A549 (cell line): Measurements from ENCODE around the gene PSMB5. TPM values are rescaled to one million over a fixed set of nuclear protein-coding genes. Genes with fewer than 3 reads are reported as not detected.
A peak's percentile ranks its signal among the peaks of the same experiment; 100 is the strongest.

Experiments used
- ATAC-seq, 2 experiments: fragments of 200-7000 bp in 1 of 2; fragments of >200 bp in 1 of 2; cut with Nextera tagmentation in 1 of 2; cut with Tn5 transposase in 1 of 2; 3 replicates each; pipeline versions ENCODE4 v1.8.0 to v1.9.1; 2018 to 2020; ENCODE audit warnings: mild to moderate bottlenecking in 1 of 2, moderate library complexity in 1 of 2
- CTCF ChIA-PET: fragments of 300-600 bp; sonication (Branson Sonifier 250); formaldehyde crosslinking; extraction: SDS; loops from one replicate; lab custom pipeline; 2021; ENCODE audit warnings: antibody characterized with exemption, inconsistent platforms; lab: Yijun Ruan, JAX
- POLR2A ChIA-PET: fragments of 350-600 bp; formaldehyde crosslinking; extraction: SDS; loops from one replicate; lab custom pipeline; 2021; ENCODE audit warnings: antibody characterized with exemption, inconsistent platforms; lab: Yijun Ruan, JAX
- DNase-seq, 2 experiments: peaks; one replicate each; pipeline versions ENCODE4 v3.0.0 to v3.0.0-alpha.2; 2011 to 2016; ENCODE audit warnings: low read depth in 1 of 2, low spot score in 1 of 2
- FAIRE-seq: peaks from 2 replicates; lab custom pipeline; 2011; peaks lifted over from hg19 to GRCh38; lab: Jason Lieb, UNC
- H3K27ac ChIP-seq, 2 experiments: fragments of >200 bp; sonication (Bioruptor Twin); formaldehyde crosslinking; 3 replicates each; pipeline ENCODE4 v1.5.1; 2016 to 2017
- H3K4me1 ChIP-seq: fragments of >200 bp; sonication (Bioruptor Twin); formaldehyde crosslinking; 3 replicates; pipeline ENCODE4 v1.6.1; 2016
- H3K4me2 ChIP-seq: fragments of >200 bp; sonication (Bioruptor Twin); formaldehyde crosslinking; 3 replicates; pipeline ENCODE4 v1.6.1; 2016
- H3K4me3 ChIP-seq: fragments of >200 bp; sonication (Bioruptor Twin); formaldehyde crosslinking; 3 replicates; pipeline ENCODE4 v1.5.1; 2016
- H3K9me3 ChIP-seq: fragments of >200 bp; sonication (Bioruptor Twin); formaldehyde crosslinking; 3 replicates; pipeline ENCODE4 v1.6.1; 2016
- BHLHE40 ChIP-seq: IDR thresholded peaks from 2 replicates; pipeline ENCODE4 v1.6.1; 2012; ENCODE audit warnings: low read depth, low read length, inconsistent platforms
- CBX2 ChIP-seq: fragments of 200-600 bp; sonication (generic); IDR thresholded peaks from 2 replicates; pipeline ENCODE4 v1.6.1; 2016; ENCODE audit warnings: low read depth, mild to moderate bottlenecking, borderline replicate concordance
- CEBPB ChIP-seq, 2 experiments: fragments of >200 bp in 1 of 2; sonication (Bioruptor Twin) in 1 of 2; formaldehyde crosslinking in 1 of 2; IDR thresholded peaks; 2 replicates each; pipeline ENCODE4 v1.6.1; 2012 to 2016
- EHF ChIP-seq: fragments of 250-450 bp; sonication (Bioruptor Pico); IDR thresholded peaks from 2 replicates; pipeline ENCODE4 v1.5.0; 2020; ENCODE audit warnings: mild to moderate bottlenecking
- FOSL2 ChIP-seq, 2 experiments: fragments of 450-650 bp in 1 of 2; fragments of >200 bp in 1 of 2; sonication (Bioruptor Twin) in 1 of 2; formaldehyde crosslinking; IDR thresholded peaks; 2 replicates each; pipeline versions ENCODE4 v1.5.0 to v1.6.1; 2016 to 2020; ENCODE audit warnings: mild to moderate bottlenecking in 1 of 2, moderate library complexity in 1 of 2
- GATA3 ChIP-seq: IDR thresholded peaks from 2 replicates; pipeline ENCODE4 v1.6.1; 2012; ENCODE audit warnings: borderline replicate concordance
- HOXB5 ChIP-seq: fragments of 250-450 bp; sonication (Bioruptor Pico); IDR thresholded peaks from 2 replicates; pipeline ENCODE4 v1.5.0; 2020; ENCODE audit warnings: mild to moderate bottlenecking, moderate library complexity
- JUNB ChIP-seq: fragments of >200 bp; sonication (Bioruptor Twin); formaldehyde crosslinking; IDR thresholded peaks from 2 replicates; pipeline ENCODE4 v1.6.1; 2016
- KDM5A ChIP-seq: fragments of 200-600 bp; sonication (generic); IDR thresholded peaks from 2 replicates; pipeline ENCODE4 v1.6.1; 2016; ENCODE audit warnings: antibody characterized with exemption, mild to moderate bottlenecking
- NFE2L2 ChIP-seq: fragments of 150-350 bp; conservative IDR thresholded peaks from 2 replicates; pipeline ENCODE4 v1.6.1; 2014; ENCODE audit warnings: low read length
- POLR2AphosphoS2 ChIP-seq: conservative IDR thresholded peaks from 2 replicates; pipeline ENCODE4 v1.6.1; 2012; ENCODE audit warnings: low read length, improper control_type of control experiment, inconsistent platforms
- SREBF2 ChIP-seq: fragments of 450-650 bp; IDR thresholded peaks from 2 replicates; pipeline ENCODE4 v1.6.1; 2014; ENCODE audit warnings: mild to moderate bottlenecking, moderate library complexity
- TFCP2L1 ChIP-seq: fragments of 250-450 bp; sonication (Bioruptor Pico); IDR thresholded peaks from 2 replicates; pipeline ENCODE4 v1.5.0; 2021; ENCODE audit warnings: mild to moderate bottlenecking
- ZC3H11A ChIP-seq: fragments of 450-650 bp; IDR thresholded peaks from 2 replicates; pipeline ENCODE4 v1.6.1; 2014; ENCODE audit warnings: antibody characterized with exemption, mild to moderate bottlenecking
- ZNF302 ChIP-seq: fragments of 250-450 bp; sonication (Bioruptor Pico); IDR thresholded peaks from 2 replicates; pipeline ENCODE4 v1.9.0; 2021; ENCODE audit warnings: inconsistent platforms, mild to moderate bottlenecking, moderate library complexity
- WGBS: methylation state at CpG from one replicate; pipeline ENCODE4 v1.1.6; 2017; ENCODE audit errors: missing lambda C conversion rate; 5-methylcytosine and 5-hydroxymethylcytosine counted together
- polyA plus RNA-seq, 4 experiments: library from polyadenylated mRNA; depleted of rRNA in 3 of 4; stranded (reverse); fragments of >200 nt; fragmentation: RNase III in 1 of 4; extraction: RNeasy Plus Mini Kit Qiagen cat#74134 plus additional on column Dnase treatment in 1 of 4; gene quantifications; 2 replicates in 3 of 4; 3 replicates in 1 of 4; pipeline ENCODE4 v1.2.3, GENCODE V29; 2011 to 2017
- TF ChIP-seq, protein P1 (sequence below): fragments of 250-450 bp; sonication (Bioruptor Pico); IDR thresholded peaks from 2 replicates; pipeline ENCODE4 v1.5.0; 2020; ENCODE audit warnings: low read depth, mild to moderate bottlenecking, moderate library complexity
- TF ChIP-seq, protein P2 (sequence below): fragments of >200 bp; sonication (Bioruptor Twin); formaldehyde crosslinking; IDR thresholded peaks from 3 replicates; pipeline ENCODE4 v1.6.1; 2016
- TF ChIP-seq, protein P3 (sequence below): fragments of 200-600 bp; sonication (generic); IDR thresholded peaks from 2 replicates; pipeline ENCODE4 v1.6.1; 2016; ENCODE audit warnings: antibody characterized with exemption, mild to moderate bottlenecking, moderate library complexity
- TF ChIP-seq, protein P4 (sequence below): fragments of >200 bp; sonication (Bioruptor Twin); formaldehyde crosslinking; IDR thresholded peaks from 2 replicates; pipeline ENCODE4 v1.6.1; 2016
- TF ChIP-seq, protein P5 (sequence below): fragments of >200 bp; sonication (Bioruptor Twin); formaldehyde crosslinking; IDR thresholded peaks from 3 replicates; pipeline ENCODE4 v1.5.1; 2016

PSMB5 gene
- polyA plus RNA-seq, 2 of the 4 experiments (the other 2 are of a cell fraction) = 283 to 365 TPM

DNA sequence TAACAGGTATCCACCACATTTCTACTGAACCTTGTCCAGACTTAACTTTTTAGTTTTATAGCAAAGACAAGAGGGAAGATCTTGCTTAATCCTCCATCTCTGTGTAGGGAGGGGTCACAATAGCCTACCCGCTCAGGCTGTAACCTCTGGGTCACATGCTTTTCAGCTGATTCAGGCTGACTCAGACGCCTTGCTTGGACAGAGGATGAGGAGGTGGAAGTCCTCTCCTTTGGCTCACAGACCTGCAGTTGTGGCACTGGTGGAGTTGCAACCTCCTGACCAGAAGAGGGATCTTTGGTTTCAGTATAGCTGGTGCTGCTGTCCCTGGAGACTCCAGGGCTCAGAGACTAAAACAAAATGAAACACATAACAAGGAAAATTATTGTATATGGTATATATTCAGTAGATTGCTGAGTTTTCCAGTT lies 44.0 kb upstream of the PSMB5 start (continued):
- TF ChIP-seq, protein P1, sequence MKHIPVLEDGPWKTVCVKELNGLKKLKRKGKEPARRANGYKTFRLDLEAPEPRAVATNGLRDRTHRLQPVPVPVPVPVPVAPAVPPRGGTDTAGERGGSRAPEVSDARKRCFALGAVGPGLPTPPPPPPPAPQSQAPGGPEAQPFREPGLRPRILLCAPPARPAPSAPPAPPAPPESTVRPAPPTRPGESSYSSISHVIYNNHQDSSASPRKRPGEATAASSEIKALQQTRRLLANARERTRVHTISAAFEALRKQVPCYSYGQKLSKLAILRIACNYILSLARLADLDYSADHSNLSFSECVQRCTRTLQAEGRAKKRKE (CRISPR knock-in tag) = no peak
- TF ChIP-seq EHF (no peak), KDM5A (no peak), NFE2L2 (no peak), ZC3H11A (no peak)
- TF ChIP-seq, protein P2, sequence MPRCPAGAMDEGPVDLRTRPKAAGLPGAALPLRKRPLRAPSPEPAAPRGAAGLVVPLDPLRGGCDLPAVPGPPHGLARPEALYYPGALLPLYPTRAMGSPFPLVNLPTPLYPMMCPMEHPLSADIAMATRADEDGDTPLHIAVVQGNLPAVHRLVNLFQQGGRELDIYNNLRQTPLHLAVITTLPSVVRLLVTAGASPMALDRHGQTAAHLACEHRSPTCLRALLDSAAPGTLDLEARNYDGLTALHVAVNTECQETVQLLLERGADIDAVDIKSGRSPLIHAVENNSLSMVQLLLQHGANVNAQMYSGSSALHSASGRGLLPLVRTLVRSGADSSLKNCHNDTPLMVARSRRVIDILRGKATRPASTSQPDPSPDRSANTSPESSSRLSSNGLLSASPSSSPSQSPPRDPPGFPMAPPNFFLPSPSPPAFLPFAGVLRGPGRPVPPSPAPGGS = no peak

DNA sequence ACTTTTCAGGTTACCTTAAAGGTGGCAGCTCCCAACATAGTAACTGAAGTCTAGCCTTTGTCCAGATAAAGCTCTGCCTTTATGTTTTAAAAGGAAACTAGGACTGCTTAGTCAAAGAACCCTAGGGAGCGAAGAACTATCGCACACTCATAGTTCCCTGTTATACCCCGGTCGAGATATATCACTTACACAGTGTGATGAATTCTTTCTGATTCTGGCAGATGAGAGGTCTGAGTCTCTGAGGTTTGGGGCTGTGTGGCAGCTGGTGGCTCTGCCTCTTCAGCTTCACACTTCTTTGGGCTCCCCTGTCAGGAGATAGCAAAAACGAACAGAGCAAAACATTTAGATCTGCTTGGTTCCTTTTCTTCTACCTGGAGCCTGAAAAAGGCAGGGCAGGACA lies 43.3 kb upstream of the PSMB5 start:
- FAIRE-seq = no peak

More for the DNA sequence above, 43.3 kb upstream of the PSMB5 start:
- POLR2A ChIA-PET = interaction anchor here (3.5 kb wide), 1 partner anchor 17 kb away, joined by 29 read pairs; the partner anchor contains the start of genes ACIN1 and C14orf119
- 0 out of 6 replicates have a peak, but pooled peaks of 1 of the 2 experiments have one; percentile 10 for ATAC-seq
- DNase-seq = no peak
- 73% methylated on average over 5 of the region's 5 CpGs for WGBS
- Histone ChIP-seq H3K9me3 (no peaks in the 10 kb centered on the region), H3K27ac (peak overlapping the region; percentile 71 to 86), H3K4me2 (peak overlapping the region; percentile 75), H3K4me1 (peaks cover 44% of the 10 kb centered on the region), H3K4me3 (no peak overlapping the region)
- CTCF ChIA-PET = interaction anchor here (1.1 to 9.2 kb wide), 17 partner anchors 8 to 217 kb away, joined by 3 to 141 read pairs (median 21); partner anchors contain the start of genes ACIN1, C14orf119, CDH24 and CEBPE
- TF ChIP-seq, protein P3, sequence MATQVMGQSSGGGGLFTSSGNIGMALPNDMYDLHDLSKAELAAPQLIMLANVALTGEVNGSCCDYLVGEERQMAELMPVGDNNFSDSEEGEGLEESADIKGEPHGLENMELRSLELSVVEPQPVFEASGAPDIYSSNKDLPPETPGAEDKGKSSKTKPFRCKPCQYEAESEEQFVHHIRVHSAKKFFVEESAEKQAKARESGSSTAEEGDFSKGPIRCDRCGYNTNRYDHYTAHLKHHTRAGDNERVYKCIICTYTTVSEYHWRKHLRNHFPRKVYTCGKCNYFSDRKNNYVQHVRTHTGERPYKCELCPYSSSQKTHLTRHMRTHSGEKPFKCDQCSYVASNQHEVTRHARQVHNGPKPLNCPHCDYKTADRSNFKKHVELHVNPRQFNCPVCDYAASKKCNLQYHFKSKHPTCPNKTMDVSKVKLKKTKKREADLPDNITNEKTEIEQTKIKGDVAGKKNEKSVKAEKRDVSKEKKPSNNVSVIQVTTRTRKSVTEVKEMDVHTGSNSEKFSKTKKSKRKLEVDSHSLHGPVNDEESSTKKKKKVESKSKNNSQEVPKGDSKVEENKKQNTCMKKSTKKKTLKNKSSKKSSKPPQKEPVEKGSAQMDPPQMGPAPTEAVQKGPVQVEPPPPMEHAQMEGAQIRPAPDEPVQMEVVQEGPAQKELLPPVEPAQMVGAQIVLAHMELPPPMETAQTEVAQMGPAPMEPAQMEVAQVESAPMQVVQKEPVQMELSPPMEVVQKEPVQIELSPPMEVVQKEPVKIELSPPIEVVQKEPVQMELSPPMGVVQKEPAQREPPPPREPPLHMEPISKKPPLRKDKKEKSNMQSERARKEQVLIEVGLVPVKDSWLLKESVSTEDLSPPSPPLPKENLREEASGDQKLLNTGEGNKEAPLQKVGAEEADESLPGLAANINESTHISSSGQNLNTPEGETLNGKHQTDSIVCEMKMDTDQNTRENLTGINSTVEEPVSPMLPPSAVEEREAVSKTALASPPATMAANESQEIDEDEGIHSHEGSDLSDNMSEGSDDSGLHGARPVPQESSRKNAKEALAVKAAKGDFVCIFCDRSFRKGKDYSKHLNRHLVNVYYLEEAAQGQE = no peak
- no peak for TF ChIP-seq ZNF302 (CRISPR knock-in tag)
- TF ChIP-seq POLR2AphosphoS2 = no peak
- no peak for TF ChIP-seq SREBF2
- TF ChIP-seq CEBPB (IDR thresholded peaks at IDR 0.05) = no peak
- no peak for TF ChIP-seq JUNB
- no peak for TF ChIP-seq TFCP2L1 (CRISPR knock-in tag)
- no peak for TF ChIP-seq FOSL2 (IDR thresholded peaks at IDR 0.05)
- TF ChIP-seq FOSL2 (CRISPR knock-in tag; IDR thresholded peaks at IDR 0.05) = no peak
- TF ChIP-seq, protein P1 (CRISPR knock-in tag) = no peak
- TF ChIP-seq GATA3 = no peak
- TF ChIP-seq, protein P4, sequence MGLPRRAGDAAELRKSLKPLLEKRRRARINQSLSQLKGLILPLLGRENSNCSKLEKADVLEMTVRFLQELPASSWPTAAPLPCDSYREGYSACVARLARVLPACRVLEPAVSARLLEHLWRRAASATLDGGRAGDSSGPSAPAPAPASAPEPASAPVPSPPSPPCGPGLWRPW = no peak
- TF ChIP-seq BHLHE40 = no peak
- TF ChIP-seq ZC3H11A = no peak
- no peak for TF ChIP-seq CBX2
- no peak for TF ChIP-seq HOXB5 (CRISPR knock-in tag)
- TF ChIP-seq, protein P5, sequence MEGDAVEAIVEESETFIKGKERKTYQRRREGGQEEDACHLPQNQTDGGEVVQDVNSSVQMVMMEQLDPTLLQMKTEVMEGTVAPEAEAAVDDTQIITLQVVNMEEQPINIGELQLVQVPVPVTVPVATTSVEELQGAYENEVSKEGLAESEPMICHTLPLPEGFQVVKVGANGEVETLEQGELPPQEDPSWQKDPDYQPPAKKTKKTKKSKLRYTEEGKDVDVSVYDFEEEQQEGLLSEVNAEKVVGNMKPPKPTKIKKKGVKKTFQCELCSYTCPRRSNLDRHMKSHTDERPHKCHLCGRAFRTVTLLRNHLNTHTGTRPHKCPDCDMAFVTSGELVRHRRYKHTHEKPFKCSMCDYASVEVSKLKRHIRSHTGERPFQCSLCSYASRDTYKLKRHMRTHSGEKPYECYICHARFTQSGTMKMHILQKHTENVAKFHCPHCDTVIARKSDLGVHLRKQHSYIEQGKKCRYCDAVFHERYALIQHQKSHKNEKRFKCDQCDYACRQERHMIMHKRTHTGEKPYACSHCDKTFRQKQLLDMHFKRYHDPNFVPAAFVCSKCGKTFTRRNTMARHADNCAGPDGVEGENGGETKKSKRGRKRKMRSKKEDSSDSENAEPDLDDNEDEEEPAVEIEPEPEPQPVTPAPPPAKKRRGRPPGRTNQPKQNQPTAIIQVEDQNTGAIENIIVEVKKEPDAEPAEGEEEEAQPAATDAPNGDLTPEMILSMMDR = no peak
